ENCODE data around the gene COX19.

- TF ChIP-seq CTCF (IDR thresholded peaks at IDR 0.05 in 8 of 11, conservative IDR thresholded peaks at IDR 0.05 in 3 of 11) (no peak), POLR2A (IDR thresholded peaks at IDR 0.05) (no peak)
Observed at GRCh38 chr7:951881-952547, 23.3 kb downstream of the COX19 start.

Measured in spleen (tissue), 7 donors.